Measurements from ENCODE around the gene GSE1. TPM values are rescaled to one million over a fixed set of nuclear protein-coding genes. Genes with fewer than 3 reads are reported as not detected.

The GSE1 gene
- total RNA-seq, 6 experiments from 2014 or later: 30.0 to 48.0 (median 38.8) TPM

- 81% methylated on average over 12 of the region's 15 CpGs for WGBS (ENCODE audit: insufficient coverage, low coverage, low lambda C conversion rate, missing lambda C conversion rate)
- Histone ChIP-seq H3K4me3 (no peak overlapping the region), H3K36me3 (no peaks in the 10 kb centered on the region), H3K4me1 (peaks cover 0 to 61% (median 22%) of the 10 kb centered on the region in 4 donors), H3K27me3 (no peaks in the 10 kb centered on the region), H3K9me3 (no peaks in the 10 kb centered on the region), H3K27ac (no peak overlapping the region)
- intact Hi-C loops (cut with DNase I): loop anchor here in 1 of 2 donors (5.0 kb wide), 1 partner anchor 34 kb away; no protein-coding TSS in a partner anchor
- no peak for ATAC-seq
- no peak for TF ChIP-seq POLR2A (IDR thresholded peaks at IDR 0.05)
- TF ChIP-seq CTCF (IDR thresholded peaks at IDR 0.05): no peak
- DNase-seq: no peak
These were observed 40.0 kb upstream of the GSE1 start for GRCh38 chr16:85573045-85573695.

GRCh38 chr16:85573696-85574641, 39.2 kb upstream of the GSE1 start:
- no peaks in the 10 kb centered on the region for H3K9me3 ChIP-seq
- TF ChIP-seq POLR2A (IDR thresholded peaks at IDR 0.05) (no peak), CTCF (IDR thresholded peaks at IDR 0.05) (no peak)
- peaks cover 0 to 53% (median 20%) of the 10 kb centered on the region in 4 donors for H3K4me1 ChIP-seq
- ATAC-seq (peak; percentile 5 to 26 (median 12)), DNase-seq (no peak)
- no peak overlapping the region for H3K4me3 ChIP-seq
- no peaks in the 10 kb centered on the region for H3K27me3 ChIP-seq
- WGBS (ENCODE audit: insufficient coverage, low coverage, low lambda C conversion rate, missing lambda C conversion rate): 46% methylated on average over 11 of the region's 37 CpGs
- no peaks in the 10 kb centered on the region for H3K36me3 ChIP-seq
- intact Hi-C loops (cut with DNase I): loop anchor here in 1 of 2 donors (5.0 kb wide), 1 partner anchor 33 kb away; no protein-coding TSS in a partner anchor
- H3K27ac ChIP-seq: peak overlapping the region in 1 of 3 donors; percentile 54

- Histone ChIP-seq H3K4me3 (no peak overlapping the region), H3K27me3 (no peaks in the 10 kb centered on the region), H3K9me3 (no peaks in the 10 kb centered on the region), H3K4me1 (peaks cover 0 to 46% (median 15%) of the 10 kb centered on the region in 4 donors), H3K36me3 (no peaks in the 10 kb centered on the region), H3K27ac (no peak overlapping the region)
- no peak for DNase-seq
- no peak for ATAC-seq
- TF ChIP-seq POLR2A (IDR thresholded peaks at IDR 0.05): no peak
- TF ChIP-seq CTCF (IDR thresholded peaks at IDR 0.05): no peak
- WGBS (ENCODE audit: insufficient coverage, low coverage, low lambda C conversion rate, missing lambda C conversion rate): 47% methylated on average over 11 of the region's 29 CpGs
- intact Hi-C loops (cut with DNase I): loop anchor here in 1 of 2 donors (5.0 kb wide), 1 partner anchor 32 kb away; no protein-coding TSS in a partner anchor
These were observed 38.2 kb upstream of the GSE1 start for GRCh38 chr16:85574672-85575475.

- Histone ChIP-seq H3K27ac (no peak overlapping the region), H3K9me3 (no peaks in the 10 kb centered on the region), H3K4me3 (no peak overlapping the region), H3K27me3 (no peaks in the 10 kb centered on the region), H3K36me3 (no peaks in the 10 kb centered on the region), H3K4me1 (peaks cover 0 to 35% (median 10%) of the 10 kb centered on the region in 4 donors)
- TF ChIP-seq CTCF (IDR thresholded peaks at IDR 0.05): no peak
- no peak for TF ChIP-seq POLR2A (IDR thresholded peaks at IDR 0.05)
- intact Hi-C loops (cut with DNase I): no loop called here
- DNase-seq (no peak), ATAC-seq (no peak)
- 60% methylated on average over 5 of the region's 5 CpGs for WGBS (ENCODE audit: insufficient coverage, low coverage, low lambda C conversion rate, missing lambda C conversion rate)
These were observed 37.2 kb upstream of the GSE1 start for GRCh38 chr16:85575920-85576319.

All from right lobe of liver (tissue), 6 donors.